ENCODE data around the gene KMT2E.

GRCh38 chr7:105139381-105139780 is 125.4 kb downstream of the KMT2E start:
- TF ChIP-seq CTCF (conservative IDR thresholded peaks at IDR 0.05; ENCODE audit: low read depth, low read length) (no peak), EZH2 (IDR thresholded peaks at IDR 0.05; ENCODE audit: borderline replicate concordance, low read depth, low read length, poor library complexity, severe bottlenecking) (no peak)
